Upper lobe of left lung (tissue), 4 donors: ENCODE results near the gene ITK.

Experiments
- EP300 ChIP-seq, 4 donors: sonication (generic); formaldehyde crosslinking; IDR thresholded peaks; one replicate each; pipeline ENCODE4 v1.5.1; 2017; ENCODE audit warnings: antibody characterized with exemption in 4 of 4, control low read depth in 2 of 4
- POLR2A ChIP-seq, 4 donors: fragments of 450-650 bp; IDR thresholded peaks; one replicate each; pipeline ENCODE4 v1.5.1; 2016 to 2017; ENCODE audit warnings: antibody characterized with exemption in 4 of 4, mild to moderate bottlenecking in 2 of 4
- POLR2AphosphoS5 ChIP-seq, 2 donors: sonication (generic); formaldehyde crosslinking; IDR thresholded peaks; one replicate each; pipeline ENCODE4 v1.5.1; 2017; ENCODE audit warnings: antibody characterized with exemption in 2 of 2
- TF ChIP-seq, protein P1 (sequence below), 6 experiments: fragments of 450-650 bp in 4 of 6; fragments of 200-600 bp in 2 of 6; sonication (generic) in 2 of 6; IDR thresholded peaks; one replicate each; pipeline ENCODE4 v1.5.1; 2016 to 2019; ENCODE audit warnings: antibody characterized with exemption in 6 of 6

- no peak for TF ChIP-seq POLR2A (IDR thresholded peaks at IDR 0.05)
- TF ChIP-seq, protein P1, sequence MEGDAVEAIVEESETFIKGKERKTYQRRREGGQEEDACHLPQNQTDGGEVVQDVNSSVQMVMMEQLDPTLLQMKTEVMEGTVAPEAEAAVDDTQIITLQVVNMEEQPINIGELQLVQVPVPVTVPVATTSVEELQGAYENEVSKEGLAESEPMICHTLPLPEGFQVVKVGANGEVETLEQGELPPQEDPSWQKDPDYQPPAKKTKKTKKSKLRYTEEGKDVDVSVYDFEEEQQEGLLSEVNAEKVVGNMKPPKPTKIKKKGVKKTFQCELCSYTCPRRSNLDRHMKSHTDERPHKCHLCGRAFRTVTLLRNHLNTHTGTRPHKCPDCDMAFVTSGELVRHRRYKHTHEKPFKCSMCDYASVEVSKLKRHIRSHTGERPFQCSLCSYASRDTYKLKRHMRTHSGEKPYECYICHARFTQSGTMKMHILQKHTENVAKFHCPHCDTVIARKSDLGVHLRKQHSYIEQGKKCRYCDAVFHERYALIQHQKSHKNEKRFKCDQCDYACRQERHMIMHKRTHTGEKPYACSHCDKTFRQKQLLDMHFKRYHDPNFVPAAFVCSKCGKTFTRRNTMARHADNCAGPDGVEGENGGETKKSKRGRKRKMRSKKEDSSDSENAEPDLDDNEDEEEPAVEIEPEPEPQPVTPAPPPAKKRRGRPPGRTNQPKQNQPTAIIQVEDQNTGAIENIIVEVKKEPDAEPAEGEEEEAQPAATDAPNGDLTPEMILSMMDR (IDR thresholded peaks at IDR 0.05): no peak
- TF ChIP-seq POLR2AphosphoS5 (IDR thresholded peaks at IDR 0.05): no peak
- no peak for TF ChIP-seq EP300 (IDR thresholded peaks at IDR 0.05)
Measured at GRCh38 chr5:157186309-157187045, 5.8 kb downstream of the ITK start.
